HL-60 (cell line): ENCODE measurements around the gene DIAPH3.

Source experiments
- DNase-seq, 2 experiments: peaks; one replicate each; pipeline ENCODE4 v3.0.0-alpha.2; 2010 to 2020; ENCODE audit warnings: low read depth in 1 of 2, low spot score in 1 of 2
- H3K27ac ChIP-seq: fragments of 250-450 bp; sonication (Bioruptor Pico); replicated peaks from 2 replicates; pipeline ENCODE4 v1.5.1; 2020; ENCODE audit warnings: mild to moderate bottlenecking, moderate library complexity
- H3K27me3 ChIP-seq: fragments of 250-450 bp; sonication (Bioruptor Pico); 2 replicates; pipeline ENCODE4 v1.5.1; 2021; ENCODE audit warnings: mild to moderate bottlenecking, moderate library complexity; ENCODE audit not compliant: insufficient read depth, poor library complexity, severe bottlenecking
- H3K4me3 ChIP-seq: replicated peaks from 2 replicates; pipeline ENCODE4 v1.5.1; 2011; ENCODE audit warnings: mild to moderate bottlenecking, control low read depth, low read length; ENCODE audit not compliant: insufficient read depth
- CTCF ChIP-seq: IDR thresholded peaks from one replicate; pipeline ENCODE4 v1.5.1; 2011; ENCODE audit warnings: low read length, control low read depth, inconsistent platforms; ENCODE audit not compliant: insufficient read depth
- GABPA ChIP-seq: IDR thresholded peaks from 2 replicates; pipeline ENCODE4 v1.6.1; 2012; ENCODE audit warnings: low read depth
- POLR2AphosphoS5 ChIP-seq: IDR thresholded peaks from 2 replicates; pipeline ENCODE4 v1.6.1; 2012; ENCODE audit warnings: low read depth
- REST ChIP-seq: IDR thresholded peaks from 2 replicates; pipeline ENCODE4 v1.6.1; 2012; ENCODE audit warnings: low read depth; ENCODE audit not compliant: insufficient replicate concordance
- SPI1 ChIP-seq: IDR thresholded peaks from 2 replicates; pipeline ENCODE4 v1.6.1; 2012; ENCODE audit warnings: low read depth, mild to moderate bottlenecking, borderline replicate concordance

Gene DIAPH3

DNA sequence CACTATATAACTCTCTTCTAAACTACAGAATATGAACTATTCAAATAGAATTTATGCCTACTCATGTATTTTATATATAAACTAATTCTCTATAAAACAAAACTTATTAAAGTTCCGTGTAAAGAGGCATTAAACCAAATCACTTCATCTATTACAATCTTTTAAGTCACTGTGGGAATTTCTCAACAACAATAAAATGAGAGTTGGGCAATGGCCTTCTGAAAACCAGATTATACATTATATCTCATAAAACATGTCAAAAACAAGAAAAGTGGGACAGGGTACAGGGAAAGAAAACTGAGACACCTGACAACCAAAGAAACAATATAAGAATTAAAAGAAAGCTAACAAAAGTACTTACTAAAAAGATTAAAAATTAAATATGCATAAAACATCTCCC lies 145.2 kb downstream of the DIAPH3 start:
- no peaks in the 10 kb centered on the region for H3K27me3 ChIP-seq
- H3K4me3 ChIP-seq, result no peak overlapping the region
- DNase-seq, result no peak
- H3K27ac ChIP-seq, result no peak overlapping the region
- TF ChIP-seq REST (no peak), CTCF (no peak), SPI1 (no peak), POLR2AphosphoS5 (no peak), GABPA (no peak)

DNA sequence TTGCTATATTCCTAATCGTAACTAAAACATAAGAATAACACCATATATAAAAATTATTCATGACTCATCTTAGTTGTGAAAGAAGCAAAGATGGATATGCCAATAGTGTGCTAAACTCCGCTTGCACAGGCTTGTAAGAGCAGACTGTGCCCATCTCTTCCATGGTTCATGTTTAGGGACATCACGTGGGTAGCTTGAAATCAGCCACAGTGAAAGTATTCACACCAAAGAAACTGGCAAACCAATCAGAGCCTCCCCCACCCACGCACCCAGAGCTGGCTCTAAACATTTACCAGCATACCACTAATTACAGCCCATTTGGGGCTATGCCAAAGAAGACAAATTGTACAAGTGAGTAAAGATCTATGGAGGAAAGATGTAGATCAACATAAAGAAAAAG lies 147.5 kb downstream of the DIAPH3 start:
- no peak overlapping the region for H3K4me3 ChIP-seq
- no peak overlapping the region for H3K27ac ChIP-seq
- no peaks in the 10 kb centered on the region for H3K27me3 ChIP-seq
- TF ChIP-seq REST (no peak), GABPA (no peak), POLR2AphosphoS5 (no peak), SPI1 (no peak), CTCF (no peak)
- no peak for DNase-seq

DNA sequence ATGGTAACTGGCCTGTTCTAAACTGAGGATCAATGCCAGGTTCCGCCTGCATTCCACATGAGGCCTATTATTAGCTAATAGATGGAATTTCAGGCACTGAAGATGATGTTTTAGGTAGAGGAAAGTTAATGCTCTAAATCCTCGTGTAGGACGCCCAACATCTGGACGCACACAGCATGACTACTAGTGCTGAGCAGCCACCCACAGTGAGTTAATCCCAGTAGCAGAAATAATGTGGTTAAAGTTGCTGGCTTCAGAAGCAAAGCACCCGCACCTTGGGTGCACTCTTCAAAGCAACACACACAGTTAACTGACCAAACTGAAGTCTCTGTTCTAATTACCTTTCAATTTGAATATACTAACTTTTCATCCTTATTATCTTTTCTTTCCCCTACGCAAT lies 150.6 kb downstream of the DIAPH3 start:
- Histone ChIP-seq H3K27me3 (no peaks in the 10 kb centered on the region), H3K4me3 (no peak overlapping the region), H3K27ac (no peak overlapping the region)
- TF ChIP-seq REST, result no peak
- TF ChIP-seq POLR2AphosphoS5, result no peak
- TF ChIP-seq SPI1, result no peak
- no peak for TF ChIP-seq GABPA
- TF ChIP-seq CTCF, result no peak
- no peak for DNase-seq
